Activated T-cell treated with anti-CD3 and anti-CD28 coated beads, Interleukin-2, amount 50 U/mL, for 48 hours (primary cell): ENCODE results near the gene ITPR1.
A peak's percentile ranks its signal among the peaks of the same experiment; 100 is the strongest.

ENCODE experiments used
- DNase-seq, 2 experiments: peaks; one replicate each; pipeline ENCODE4 v3.0.0-alpha.2; 2020

Gene ITPR1

GRCh38 chr3:4729061-4729973 lies 236.2 kb downstream of the ITPR1 start:
- no peak for DNase-seq

- no peak for DNase-seq
Observed at GRCh38 chr3:4730719-4731118, 237.6 kb downstream of the ITPR1 start.

GRCh38 chr3:4731543-4732111 lies 238.5 kb downstream of the ITPR1 start:
- DNase-seq: no peak

GRCh38 chr3:4732925-4733324 lies 239.8 kb downstream of the ITPR1 start:
- no peak for DNase-seq

- no peak for DNase-seq
Observed at GRCh38 chr3:4734454-4734853, 241.3 kb downstream of the ITPR1 start.

GRCh38 chr3:4735243-4735642 lies 242.1 kb downstream of the ITPR1 start:
- no peak for DNase-seq

GRCh38 chr3:4736284-4736861 lies 243.2 kb downstream of the ITPR1 start:
- DNase-seq: no peak

GRCh38 chr3:4738737-4739274 lies 245.7 kb downstream of the ITPR1 start:
- peak in 1 of 2 experiments; percentile 41 for DNase-seq

- DNase-seq: peak; percentile 40 to 50
Observed at GRCh38 chr3:4739289-4740236, 246.4 kb downstream of the ITPR1 start.

GRCh38 chr3:4740397-4741105 lies 247.4 kb downstream of the ITPR1 start:
- peak; percentile 40 to 51 for DNase-seq

- no peak for DNase-seq
Observed at GRCh38 chr3:4741106-4741403, 247.9 kb downstream of the ITPR1 start.

- DNase-seq: peak; percentile 50 to 51
Observed at GRCh38 chr3:4741404-4742307, 248.5 kb downstream of the ITPR1 start.

- DNase-seq: no peak
Observed at GRCh38 chr3:4742359-4742758, 249.2 kb downstream of the ITPR1 start.

- no peak for DNase-seq
Observed at GRCh38 chr3:4743371-4743770, 250.2 kb downstream of the ITPR1 start.

GRCh38 chr3:4744405-4745234 lies 251.5 kb downstream of the ITPR1 start:
- no peak for DNase-seq

GRCh38 chr3:4745235-4745610 lies 252.1 kb downstream of the ITPR1 start:
- DNase-seq: no peak

GRCh38 chr3:4746241-4746958 lies 253.3 kb downstream of the ITPR1 start:
- DNase-seq: no peak

- no peak for DNase-seq
Observed at GRCh38 chr3:4748127-4748526, 255.0 kb downstream of the ITPR1 start.

GRCh38 chr3:4748701-4749378 lies 255.7 kb downstream of the ITPR1 start:
- DNase-seq: no peak
